GM18507 (cell line): ENCODE results near the gene DDX51.
"Not testable (repeated sequence)": the region's sequence is repeated elsewhere in the genome, so short reads cannot be mapped to it uniquely, and the experiment has no call there.

ENCODE experiments used
- DNase-seq: peaks from one replicate; pipeline ENCODE4 v3.0.0; 2011; ENCODE audit warnings: low read depth; ENCODE audit not compliant: insufficient read length; ENCODE audit errors: extremely low spot score
- FAIRE-seq: peaks from 2 replicates; lab custom pipeline; 2011; peaks lifted over from hg19 to GRCh38; lab: Jason Lieb, UNC

Gene DDX51

GRCh38 chr12:132127041-132127440 is 17.1 kb downstream of the DDX51 start:
- no peak for DNase-seq
- no peak for FAIRE-seq

GRCh38 chr12:132125736-132126135 is 18.4 kb downstream of the DDX51 start:
- DNase-seq: no peak
- no peak for FAIRE-seq

- FAIRE-seq (no peak), DNase-seq (no peak)
Measured at GRCh38 chr12:132124766-132125425, 19.2 kb downstream of the DDX51 start.

GRCh38 chr12:132123970-132124765 is 20.0 kb downstream of the DDX51 start:
- no peak for DNase-seq
- FAIRE-seq: no peak

- DNase-seq (no peak), FAIRE-seq (no peak)
Measured at GRCh38 chr12:132121283-132121682, 22.8 kb downstream of the DDX51 start.

- DNase-seq (no peak), FAIRE-seq (no peak)
Measured at GRCh38 chr12:132118876-132119275, 25.2 kb downstream of the DDX51 start.

- DNase-seq: no peak
- FAIRE-seq: no peak
Measured at GRCh38 chr12:132117558-132117875, 26.6 kb downstream of the DDX51 start.

- FAIRE-seq: no peak
- no peak for DNase-seq
Measured at GRCh38 chr12:132116709-132117557, 27.2 kb downstream of the DDX51 start.

GRCh38 chr12:132115500-132115899 is 28.6 kb downstream of the DDX51 start:
- no peak for FAIRE-seq
- no peak for DNase-seq

- DNase-seq (no peak), FAIRE-seq (no peak)
Measured at GRCh38 chr12:132114667-132115066, 29.5 kb downstream of the DDX51 start.

- FAIRE-seq: no peak
- DNase-seq: no peak
Measured at GRCh38 chr12:132111654-132112304, 32.3 kb downstream of the DDX51 start.

- no peak for DNase-seq
- FAIRE-seq: no peak
Measured at GRCh38 chr12:132110677-132111076, 33.4 kb downstream of the DDX51 start.

- FAIRE-seq (no peak), DNase-seq (no peak)
Measured at GRCh38 chr12:132109741-132110140, 34.4 kb downstream of the DDX51 start.

GRCh38 chr12:132108211-132108832 is 35.8 kb downstream of the DDX51 start:
- FAIRE-seq (no peak), DNase-seq (no peak)

- no peak for DNase-seq
- no peak for FAIRE-seq
Measured at GRCh38 chr12:132106921-132107320, 37.2 kb downstream of the DDX51 start.

GRCh38 chr12:132105467-132105866 is 38.7 kb downstream of the DDX51 start:
- DNase-seq (no peak), FAIRE-seq (no peak)

GRCh38 chr12:132103542-132104308 is 40.4 kb downstream of the DDX51 start:
- no peak for DNase-seq
- FAIRE-seq: no peak

- FAIRE-seq, DNase-seq: not testable (repeated sequence)
Measured at GRCh38 chr12:132103072-132103471, 41.0 kb downstream of the DDX51 start.

- FAIRE-seq (no peak), DNase-seq (no peak)
Measured at GRCh38 chr12:132102297-132102696, 41.8 kb downstream of the DDX51 start.
